HepG2 (cell line): ENCODE measurements around the gene TBC1D22A. TPM values are rescaled to one million over a fixed set of nuclear protein-coding genes. Genes with fewer than 3 reads are reported as not detected.

Experiments
- ARID5B ChIP-seq: IDR thresholded peaks from 2 replicates; pipeline ENCODE4 v1.4.0; 2020; ENCODE audit warnings: mild to moderate bottlenecking, missing genetic modification reagents
- BHLHE40 ChIP-seq: IDR thresholded peaks from 2 replicates; pipeline ENCODE4 v1.6.1; 2011; ENCODE audit warnings: low read length, improper control_type of control experiment
- CCAR2 ChIP-seq: fragments of 200-400 bp; formaldehyde crosslinking; optimal IDR thresholded peaks from 2 replicates; pipeline ENCODE3; 2018; ENCODE audit warnings: low read depth, mild to moderate bottlenecking, low read length, moderate library complexity
- DPF2 ChIP-seq: sonication (generic); formaldehyde crosslinking; IDR thresholded peaks from 2 replicates; pipeline ENCODE4 v1.4.0; 2020; ENCODE audit warnings: mild to moderate bottlenecking, low read depth, missing genetic modification reagents, borderline replicate concordance
- HDAC2 ChIP-seq: sonication (generic); formaldehyde crosslinking; IDR thresholded peaks from 2 replicates; pipeline ENCODE4 v1.4.0; 2020; ENCODE audit warnings: missing genetic modification reagents
- HNF1B ChIP-seq: sonication (generic); formaldehyde crosslinking; IDR thresholded peaks from 2 replicates; pipeline ENCODE4 v1.5.1; 2020; ENCODE audit warnings: mild to moderate bottlenecking, moderate library complexity, missing genetic modification reagents
- KLF9 ChIP-seq: IDR thresholded peaks from 2 replicates; pipeline ENCODE4 v1.6.1; 2016; ENCODE audit warnings: low read depth
- KMT2A ChIP-seq: sonication (generic); formaldehyde crosslinking; IDR thresholded peaks from 2 replicates; pipeline ENCODE4 v1.4.0; 2020; ENCODE audit warnings: missing genetic modification reagents
- MIER2 ChIP-seq: IDR thresholded peaks from 2 replicates; pipeline ENCODE4 v1.6.1; 2016; ENCODE audit warnings: missing biosample characterization, missing genetic modification reagents
- MTA1 ChIP-seq: sonication (generic); formaldehyde crosslinking; IDR thresholded peaks from 2 replicates; pipeline ENCODE4 v1.4.0; 2020; ENCODE audit warnings: missing genetic modification reagents, mild to moderate bottlenecking, borderline replicate concordance
- NCOA2 ChIP-seq: sonication (generic); formaldehyde crosslinking; IDR thresholded peaks from 2 replicates; pipeline ENCODE4 v1.8.0; 2022; ENCODE audit warnings: inconsistent platforms
- PHF8 ChIP-seq: sonication (generic); formaldehyde crosslinking; IDR thresholded peaks from 2 replicates; pipeline ENCODE4 v1.5.0; 2020; ENCODE audit warnings: missing genetic modification reagents
- RFXAP ChIP-seq: sonication (generic); formaldehyde crosslinking; IDR thresholded peaks from 2 replicates; pipeline ENCODE4 v1.4.0; 2020; ENCODE audit warnings: missing genetic modification reagents, borderline replicate concordance
- RORA ChIP-seq: sonication (generic); formaldehyde crosslinking; IDR thresholded peaks from 2 replicates; pipeline ENCODE4 v1.5.0; 2020; ENCODE audit warnings: mild to moderate bottlenecking, missing genetic modification reagents, moderate library complexity
- SCMH1 ChIP-seq: sonication (generic); formaldehyde crosslinking; IDR thresholded peaks from 2 replicates; pipeline ENCODE4 v1.9.0; 2021; ENCODE audit warnings: missing genetic modification reagents, mild to moderate bottlenecking, borderline replicate concordance
- SIX4 ChIP-seq: sonication (generic); formaldehyde crosslinking; IDR thresholded peaks from 2 replicates; pipeline ENCODE4 v1.4.0; 2020; ENCODE audit warnings: missing genetic modification reagents
- SP5 ChIP-seq: IDR thresholded peaks from 2 replicates; pipeline ENCODE4 v1.6.1; 2016; ENCODE audit warnings: low read depth, borderline replicate concordance
- TEAD3 ChIP-seq: optimal IDR thresholded peaks from 2 replicates; pipeline ENCODE3; 2016; ENCODE audit warnings: borderline replicate concordance
- TFDP1 ChIP-seq: IDR thresholded peaks from 2 replicates; pipeline ENCODE4 v1.6.1; 2016; ENCODE audit warnings: missing compliant biosample characterization, missing genetic modification reagents, borderline replicate concordance
- ZBTB7A ChIP-seq: sonication (generic); formaldehyde crosslinking; IDR thresholded peaks from 2 replicates; pipeline ENCODE4 v1.8.0; 2022; ENCODE audit warnings: mild to moderate bottlenecking, missing genetic modification reagents
- ZFP37 ChIP-seq: sonication (generic); formaldehyde crosslinking; IDR thresholded peaks from 2 replicates; pipeline ENCODE4 v1.4.0; 2020; ENCODE audit warnings: missing genetic modification reagents, borderline replicate concordance
- ZNF724P ChIP-seq: sonication (generic); formaldehyde crosslinking; IDR thresholded peaks from 2 replicates; pipeline ENCODE4 v1.8.0; 2022; ENCODE audit warnings: missing genetic modification reagents, borderline replicate concordance
- ZSCAN25 ChIP-seq: sonication (generic); formaldehyde crosslinking; IDR thresholded peaks from 2 replicates; pipeline ENCODE4 v1.8.0; 2022; ENCODE audit warnings: mild to moderate bottlenecking, missing genetic modification reagents
- polyA plus RNA-seq, 8 experiments: library from polyadenylated mRNA; depleted of rRNA in 3 of 8; stranded (reverse) in 7 of 8; unstranded in 1 of 8; fragments of >200 nt; fragmentation: Illumina TruSeq in 4 of 8; extraction: Trizol in 4 of 8; gene quantifications; 2 replicates each; pipeline versions ENCODE4 v1.2.1 to v1.2.3, GENCODE V29; 2011 to 2016; ENCODE audit warnings: low read depth in 4 of 8, missing spikeins in 1 of 8, mixed read lengths in 1 of 8; ENCODE audit not compliant: insufficient read depth in 1 of 8
- total RNA-seq, 5 experiments: library from RNA; depleted of rRNA; stranded (reverse); fragments of >200 nt; fragmentation: Illumina TruSeq; extraction: Trizol; gene quantifications; 2 replicates each; pipeline ENCODE4 v1.2.3, GENCODE V29; 2016; ENCODE audit warnings: low read depth in 1 of 5

TBC1D22A gene
- total and polyA plus RNA-seq, 2 of the 13 experiments (the other 11 are each of a cell fraction or from before 2014, with no cell fraction given) = 17.3 to 18.0 TPM

GRCh38 chr22:46754110-46754799 is 8.2 kb upstream of the TBC1D22A start (continued):
- 0 out of 2 replicates have a peak, but pooled peaks have one; percentile 38 for TF ChIP-seq KLF9 (CRISPR knock-in tag)
- TF ChIP-seq HNF1B = peak; percentile 86
- TF ChIP-seq RORA = no peak
- peak; percentile 83 for TF ChIP-seq ZSCAN25 (CRISPR knock-in tag)
- TF ChIP-seq TFDP1 = peak; percentile 78
- 0 out of 2 replicates have a peak, but pooled peaks have one; percentile 25 for TF ChIP-seq KMT2A (CRISPR knock-in tag)
- 0 out of 2 replicates have a peak, but pooled peaks have one; percentile 69 for TF ChIP-seq ZFP37 (CRISPR knock-in tag)
- peak; percentile 52; the same call in 1 of the 2 replicates for TF ChIP-seq NCOA2
- TF ChIP-seq ZBTB7A (CRISPR knock-in tag) = peak; percentile 74; the same call in 1 of the 2 replicates
- TF ChIP-seq MTA1 (CRISPR knock-in tag) = peak; percentile 93
- 0 out of 2 replicates have a peak, but pooled peaks have one; percentile 17 for TF ChIP-seq SIX4 (CRISPR knock-in tag)
- TF ChIP-seq CCAR2 = peak; percentile 44
- TF ChIP-seq RFXAP (CRISPR knock-in tag) = 0 out of 2 replicates have a peak, but pooled peaks have one; percentile 48
- TF ChIP-seq MIER2 (CRISPR knock-in tag) = 0 out of 2 replicates have a peak, but pooled peaks have one; percentile 56
- peak; percentile 95 for TF ChIP-seq BHLHE40
- TF ChIP-seq DPF2 = 0 out of 2 replicates have a peak, but pooled peaks have one; percentile 51
- no peak for TF ChIP-seq SCMH1 (CRISPR knock-in tag)
- peak; percentile 95 for TF ChIP-seq TEAD3 (CRISPR knock-in tag)
- peak; percentile 66 for TF ChIP-seq PHF8 (CRISPR knock-in tag)
- peak; percentile 87 for TF ChIP-seq SP5
- TF ChIP-seq ZNF724P (CRISPR knock-in tag) = peak; percentile 32; the same call in 1 of the 2 replicates
- TF ChIP-seq HDAC2 (CRISPR knock-in tag) = peak; percentile 68
- TF ChIP-seq ARID5B (CRISPR knock-in tag) = peak; percentile 83
